Measurements from ENCODE around the gene MVB12B. TPM values are rescaled to one million over a fixed set of nuclear protein-coding genes. Genes with fewer than 3 reads are reported as not detected.
A peak's percentile ranks its signal among the peaks of the same experiment; 100 is the strongest.

The MVB12B gene
- total and polyA plus RNA-seq, 8 donors: 19.9 to 25.3 (median 22.8) TPM

GRCh38 chr9:126517833-126518356 is 191.3 kb downstream of the MVB12B start:
- H3K27ac ChIP-seq: peak overlapping the region in 1 of 2 donors; percentile 76
- H3K27me3 ChIP-seq: peaks cover 43 to 94% of the 10 kb centered on the region in 2 donors
- TF ChIP-seq CTCF (IDR thresholded peaks at IDR 0.05): no peak
- H3K4me3 ChIP-seq: peak overlapping the region in 1 of 2 donors; percentile 39
- intact Hi-C loops (cut with DNase I): no loop called here
- no peak for DNase-seq
- no peaks in the 10 kb centered on the region for H3K9me3 ChIP-seq
- no peak for ATAC-seq
- H3K4me1 ChIP-seq: peaks cover 12 to 40% of the 10 kb centered on the region in 2 donors
- H3K36me3 ChIP-seq: no peaks in the 10 kb centered on the region

DNA sequence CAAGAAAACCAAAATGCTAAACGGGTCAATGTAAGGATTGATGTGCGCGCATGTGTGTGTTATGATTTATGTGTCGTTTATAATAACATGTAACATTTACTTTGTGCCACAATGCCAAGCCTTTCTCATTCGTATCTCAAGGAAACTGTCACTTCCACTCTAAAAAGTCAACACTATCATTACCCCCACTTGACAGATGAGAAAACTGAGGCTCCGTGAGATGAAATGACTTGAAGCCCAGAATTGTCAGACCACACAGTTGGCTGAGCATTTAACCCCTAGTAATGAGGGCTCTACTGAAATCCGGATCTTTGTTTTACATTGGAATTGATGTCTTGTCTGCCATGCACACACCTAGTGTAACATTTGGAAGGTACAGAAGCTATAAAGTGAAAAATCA is 192.1 kb downstream of the MVB12B start:
- Histone ChIP-seq H3K4me3 (no peak overlapping the region), H3K36me3 (no peaks in the 10 kb centered on the region), H3K9me3 (no peaks in the 10 kb centered on the region), H3K27ac (no peak overlapping the region), H3K4me1 (peaks cover 12 to 47% of the 10 kb centered on the region in 2 donors), H3K27me3 (peaks cover 34 to 88% of the 10 kb centered on the region in 2 donors)
- no peak for TF ChIP-seq CTCF (IDR thresholded peaks at IDR 0.05)
- intact Hi-C loops (cut with DNase I): no loop called here
- ATAC-seq (no peak), DNase-seq (no peak)

GRCh38 chr9:126519660-126520420 is 193.2 kb downstream of the MVB12B start:
- DNase-seq: no peak
- Histone ChIP-seq H3K27ac (no peak overlapping the region), H3K9me3 (no peaks in the 10 kb centered on the region), H3K36me3 (no peaks in the 10 kb centered on the region), H3K4me1 (peaks cover 9 to 45% of the 10 kb centered on the region in 2 donors), H3K27me3 (peaks cover 23 to 84% of the 10 kb centered on the region in 2 donors), H3K4me3 (no peak overlapping the region)
- no peak for ATAC-seq
- no peak for TF ChIP-seq CTCF (IDR thresholded peaks at IDR 0.05)
- intact Hi-C loops (cut with DNase I): no loop called here

DNA sequence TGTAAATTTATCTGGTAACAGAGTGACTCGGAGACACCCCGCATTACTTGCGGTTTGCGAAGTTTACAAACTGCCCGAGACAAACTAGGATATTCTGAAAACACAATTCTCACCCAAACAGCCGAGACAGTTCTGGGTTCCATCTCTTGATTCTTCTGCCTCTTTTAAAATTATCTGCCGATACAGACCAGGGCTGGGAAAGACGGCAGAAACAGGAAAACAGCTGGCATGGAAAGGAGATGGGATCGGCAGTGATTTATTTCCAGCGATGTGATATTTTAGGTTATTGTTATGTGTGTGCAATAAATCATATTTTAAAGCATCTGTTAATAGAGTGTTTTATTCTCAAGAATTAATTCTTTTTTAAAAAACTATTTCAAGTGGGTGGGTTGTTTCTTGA is 193.8 kb downstream of the MVB12B start:
- no peak overlapping the region for H3K4me3 ChIP-seq
- no peaks in the 10 kb centered on the region for H3K36me3 ChIP-seq
- no peak for ATAC-seq
- H3K27me3 ChIP-seq: peaks cover 18 to 79% of the 10 kb centered on the region in 2 donors
- intact Hi-C loops (cut with DNase I): no loop called here
- no peak for DNase-seq
- peaks cover 9 to 49% of the 10 kb centered on the region in 2 donors for H3K4me1 ChIP-seq
- no peak overlapping the region for H3K27ac ChIP-seq
- no peaks in the 10 kb centered on the region for H3K9me3 ChIP-seq
- no peak for TF ChIP-seq CTCF (IDR thresholded peaks at IDR 0.05)

GRCh38 chr9:126521089-126521488 is 194.5 kb downstream of the MVB12B start:
- H3K9me3 ChIP-seq: no peaks in the 10 kb centered on the region
- DNase-seq (no peak), ATAC-seq (no peak)
- peaks cover 15 to 73% of the 10 kb centered on the region in 2 donors for H3K27me3 ChIP-seq
- no peak overlapping the region for H3K27ac ChIP-seq
- peaks cover 9 to 55% of the 10 kb centered on the region in 2 donors for H3K4me1 ChIP-seq
- no peak for TF ChIP-seq CTCF (IDR thresholded peaks at IDR 0.05)
- no peak overlapping the region for H3K4me3 ChIP-seq
- intact Hi-C loops (cut with DNase I): no loop called here
- H3K36me3 ChIP-seq: no peaks in the 10 kb centered on the region

Data from left lung (tissue), 10 donors.